Activated naive CD4-positive, alpha-beta T cell treated with anti-CD3 and anti-CD28 coated beads, Interleukin-2, amount 50 U/mL, for 72 hours (primary cell): ENCODE data around the gene MYO5B. TPM values are rescaled to one million over a fixed set of nuclear protein-coding genes. Genes with fewer than 3 reads are reported as not detected.

Source experiments
- ATAC-seq, 2 donors: fragments of 150-1000 bp; cut with Tn5 transposase; 2 replicates each; pipeline ENCODE4 v1.10.0; 2021; ENCODE audit warnings: mild to moderate bottlenecking in 2 of 2, moderate library complexity in 2 of 2
- DNase-seq, 2 donors: peaks; one replicate each; pipeline ENCODE4 v3.0.0; 2021 to 2022; ENCODE audit warnings: low spot score in 2 of 2
- H3K27ac Mint-ChIP-seq, 2 donors: one replicate each; pipeline ENCODE4 v1.8.0; 2022; ENCODE audit warnings: mild to moderate bottlenecking in 2 of 2, mixed read lengths in 2 of 2
- H3K36me3 Mint-ChIP-seq, 2 donors: one replicate each; pipeline ENCODE4 v1.8.0; 2022; ENCODE audit warnings: mixed read lengths in 2 of 2
- H3K9me3 Mint-ChIP-seq, 2 donors: one replicate each; pipeline ENCODE4 v1.8.0; 2022; ENCODE audit warnings: mixed read lengths in 2 of 2
- total RNA-seq, 2 donors: library from RNA; stranded (reverse); gene quantifications; one replicate each; pipeline ENCODE4 v1.2.3, GENCODE V29; 2022

The MYO5B gene
- total RNA-seq, 2 donors from 2014 or later = 0.27 to 0.41 TPM

DNA sequence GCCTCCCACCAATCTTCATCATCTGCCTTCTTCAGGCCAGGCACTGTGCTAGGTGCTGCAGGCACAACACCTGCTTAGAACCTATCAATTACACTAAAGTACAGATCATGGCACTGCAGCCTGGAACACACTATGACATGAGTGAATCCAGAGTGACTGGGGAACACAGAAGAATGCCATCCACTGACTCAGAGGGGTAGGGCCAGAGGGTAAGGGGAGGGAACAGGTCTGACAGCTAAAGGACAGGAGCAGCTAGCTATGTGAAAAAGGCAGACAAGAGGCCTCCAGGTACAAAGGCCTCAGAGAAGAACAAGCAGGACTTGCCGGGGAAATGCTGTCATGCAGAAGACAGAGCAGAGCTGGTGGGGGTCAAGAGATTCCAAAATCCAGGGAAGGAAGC, 328.3 kb downstream of the MYO5B start:
- Mint-ChIP-seq H3K9me3 (no peaks in the 10 kb centered on the region), H3K36me3 (no peaks in the 10 kb centered on the region), H3K27ac (no peak overlapping the region)
- no peak for ATAC-seq
- DNase-seq = no peak

DNA sequence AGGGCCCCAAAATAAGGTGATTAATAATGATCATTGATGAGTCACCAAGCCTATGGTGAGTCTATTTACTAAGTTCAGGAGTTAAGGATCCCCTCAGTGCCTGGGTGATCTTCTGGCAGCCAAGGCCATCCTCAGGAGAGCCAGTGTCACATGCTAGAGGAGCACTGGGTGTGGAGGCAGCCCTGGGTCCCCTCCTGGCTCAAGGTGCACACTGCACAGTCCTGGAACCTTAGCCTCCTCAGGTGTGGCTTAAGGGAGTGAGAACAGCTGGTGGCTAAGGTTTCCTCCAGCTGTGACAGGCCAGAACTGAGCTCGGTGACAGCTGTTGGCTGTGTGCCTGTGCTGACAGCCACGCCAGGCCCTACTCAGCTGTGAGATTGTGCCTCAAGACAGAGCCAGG, 329.5 kb downstream of the MYO5B start:
- no peaks in the 10 kb centered on the region for H3K36me3 Mint-ChIP-seq
- peak; percentile 41 to 63 for ATAC-seq

DNA sequence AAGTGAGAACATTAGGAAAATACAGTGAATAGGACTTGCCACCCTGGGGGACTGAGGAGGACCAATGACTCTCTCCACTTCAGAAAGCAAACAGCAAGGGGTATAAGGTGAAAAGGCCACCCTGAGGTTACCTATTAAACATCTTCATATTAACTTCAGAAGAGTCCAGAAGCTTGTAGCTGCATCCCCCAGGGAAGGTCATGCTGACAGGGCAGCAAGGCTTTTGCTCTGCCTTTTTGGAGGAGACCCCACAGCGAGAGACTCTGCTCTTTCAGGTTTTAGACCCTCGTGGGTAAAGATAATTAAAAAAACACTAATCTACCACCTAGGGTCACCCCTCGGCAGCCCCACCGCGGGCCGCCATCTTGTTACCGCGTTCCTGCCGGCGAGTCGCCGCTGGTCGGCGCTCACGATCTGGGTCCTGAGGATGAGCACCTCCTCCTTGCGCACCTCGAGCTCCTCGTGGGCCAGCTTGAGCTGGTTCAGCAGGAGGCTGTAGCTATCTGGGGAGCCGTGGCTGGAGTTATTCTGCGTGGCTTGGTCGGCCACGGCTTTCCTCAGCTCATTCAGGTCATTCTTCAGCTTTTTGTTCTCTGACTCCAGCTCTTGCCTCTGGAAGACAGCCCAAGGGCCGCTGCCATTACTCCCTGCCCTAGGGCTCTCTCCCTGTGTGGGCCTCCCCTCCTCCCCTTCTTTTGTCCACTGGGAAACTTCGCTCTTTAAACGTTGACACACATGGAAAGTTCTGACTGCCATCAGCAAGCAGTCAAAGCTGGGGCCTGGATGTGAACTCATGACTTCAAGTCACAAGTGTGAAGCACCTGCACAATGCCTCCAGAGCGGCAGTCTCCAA, 331.0 kb downstream of the MYO5B start:
- Mint-ChIP-seq H3K27ac (no peak overlapping the region), H3K36me3 (no peaks in the 10 kb centered on the region), H3K9me3 (no peaks in the 10 kb centered on the region)
- no peak for DNase-seq
- ATAC-seq = no peak

More for the DNA sequence above, 329.5 kb downstream of the MYO5B start:
- Mint-ChIP-seq H3K9me3 (no peaks in the 10 kb centered on the region), H3K27ac (no peak overlapping the region)
- DNase-seq = no peak

DNA sequence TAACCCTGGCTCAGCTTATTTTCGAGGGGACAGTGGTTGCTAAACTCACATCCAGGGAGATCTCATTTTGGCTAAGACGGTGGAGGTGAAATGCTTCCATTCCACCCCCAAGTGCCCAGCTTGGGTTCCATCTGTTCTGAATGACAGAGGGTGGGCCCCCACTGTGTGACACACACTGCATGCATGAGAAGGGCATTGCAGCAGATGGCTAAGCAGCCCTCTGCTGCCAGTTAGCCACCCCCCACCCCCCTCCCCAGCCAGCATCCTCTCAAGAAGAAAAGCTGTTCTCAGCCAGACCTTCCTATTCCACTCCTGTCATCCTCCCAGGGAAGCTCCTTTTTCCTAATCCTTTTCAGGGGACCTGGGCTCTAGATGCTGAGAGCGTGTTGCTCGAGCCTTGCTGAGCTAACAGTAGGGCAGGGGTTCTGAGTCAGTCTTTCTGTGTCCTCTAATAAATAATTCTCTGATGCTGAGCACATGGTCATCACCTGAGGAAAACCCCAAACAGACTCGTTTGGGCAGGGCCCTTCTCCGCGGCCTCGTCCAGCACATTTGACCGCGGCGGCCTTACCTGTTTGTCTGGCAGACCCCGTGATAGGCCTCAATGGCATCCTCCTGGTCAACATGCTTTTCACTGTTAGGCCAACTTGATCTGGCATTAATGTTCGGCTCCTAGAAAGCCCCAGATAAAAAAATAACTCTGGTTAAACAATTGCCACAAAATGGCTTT, 332.1 kb downstream of the MYO5B start:
- Mint-ChIP-seq H3K27ac (no peak overlapping the region), H3K36me3 (no peaks in the 10 kb centered on the region), H3K9me3 (no peaks in the 10 kb centered on the region)
- DNase-seq (no peak), ATAC-seq (no peak)

DNA sequence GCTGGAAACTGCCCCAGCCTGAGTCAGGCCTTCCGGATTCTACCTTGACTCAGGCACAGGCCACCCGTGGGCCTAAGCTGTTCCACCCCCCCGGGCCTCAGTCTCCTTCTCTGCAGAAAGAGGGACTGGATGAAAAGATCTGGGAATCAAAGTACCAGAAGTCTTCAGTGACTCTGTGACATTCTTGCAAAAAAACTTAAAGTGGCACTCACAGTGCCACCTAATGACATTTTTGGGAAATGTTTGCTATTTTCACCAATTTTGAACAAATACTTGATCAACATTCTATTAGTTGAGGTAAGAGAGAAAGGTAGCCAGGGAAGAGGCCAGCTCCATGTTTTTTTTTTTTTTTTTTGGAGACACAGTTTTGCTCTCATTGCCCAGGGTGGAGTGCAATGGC, 333.3 kb downstream of the MYO5B start:
- ATAC-seq (no peak), DNase-seq (no peak)
- H3K9me3 Mint-ChIP-seq = no peaks in the 10 kb centered on the region
- no peak overlapping the region for H3K27ac Mint-ChIP-seq
- no peaks in the 10 kb centered on the region for H3K36me3 Mint-ChIP-seq

DNA sequence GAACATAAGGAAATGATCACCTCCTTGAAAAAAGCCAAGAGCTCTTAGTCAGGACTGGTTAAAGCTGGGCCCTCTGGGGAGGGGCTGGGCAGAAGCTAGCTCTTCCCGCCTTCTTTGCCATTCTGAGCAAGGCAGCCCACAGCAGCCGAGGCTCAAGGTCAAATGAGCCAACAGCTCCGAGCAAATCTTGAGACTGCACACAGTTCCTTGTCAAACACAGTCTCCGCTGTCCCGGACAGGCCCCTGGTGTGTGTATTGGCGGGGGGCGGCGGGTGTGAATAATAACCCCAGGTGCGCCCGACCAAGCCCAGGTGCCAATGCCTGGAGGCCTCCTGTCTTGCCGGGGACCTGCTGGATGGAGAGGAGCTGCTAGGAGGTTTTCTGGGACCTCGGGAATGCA, 335.2 kb downstream of the MYO5B start:
- Mint-ChIP-seq H3K36me3 (no peaks in the 10 kb centered on the region), H3K27ac (no peak overlapping the region), H3K9me3 (no peaks in the 10 kb centered on the region)
- ATAC-seq (no peak), DNase-seq (no peak)

DNA sequence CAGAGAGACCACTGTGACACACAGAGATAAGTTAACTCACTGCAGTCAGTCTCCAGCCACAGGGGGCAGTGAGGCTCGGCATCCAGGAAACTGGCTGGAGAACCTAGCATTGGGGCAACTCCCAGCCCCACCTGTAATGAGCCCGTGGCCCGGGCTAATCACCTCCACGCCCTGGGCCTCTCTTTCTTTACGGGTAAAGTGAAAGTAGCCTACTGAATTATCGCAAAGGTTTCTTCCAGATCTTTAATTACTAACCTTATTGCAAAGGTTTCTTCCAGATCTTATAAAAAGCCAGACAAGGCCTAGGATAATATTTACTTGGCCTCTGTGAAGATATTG, 336.0 kb downstream of the MYO5B start:
- no peak for ATAC-seq
- DNase-seq = no peak
- no peak overlapping the region for H3K27ac Mint-ChIP-seq
- H3K36me3 Mint-ChIP-seq = no peaks in the 10 kb centered on the region
- no peaks in the 10 kb centered on the region for H3K9me3 Mint-ChIP-seq

DNA sequence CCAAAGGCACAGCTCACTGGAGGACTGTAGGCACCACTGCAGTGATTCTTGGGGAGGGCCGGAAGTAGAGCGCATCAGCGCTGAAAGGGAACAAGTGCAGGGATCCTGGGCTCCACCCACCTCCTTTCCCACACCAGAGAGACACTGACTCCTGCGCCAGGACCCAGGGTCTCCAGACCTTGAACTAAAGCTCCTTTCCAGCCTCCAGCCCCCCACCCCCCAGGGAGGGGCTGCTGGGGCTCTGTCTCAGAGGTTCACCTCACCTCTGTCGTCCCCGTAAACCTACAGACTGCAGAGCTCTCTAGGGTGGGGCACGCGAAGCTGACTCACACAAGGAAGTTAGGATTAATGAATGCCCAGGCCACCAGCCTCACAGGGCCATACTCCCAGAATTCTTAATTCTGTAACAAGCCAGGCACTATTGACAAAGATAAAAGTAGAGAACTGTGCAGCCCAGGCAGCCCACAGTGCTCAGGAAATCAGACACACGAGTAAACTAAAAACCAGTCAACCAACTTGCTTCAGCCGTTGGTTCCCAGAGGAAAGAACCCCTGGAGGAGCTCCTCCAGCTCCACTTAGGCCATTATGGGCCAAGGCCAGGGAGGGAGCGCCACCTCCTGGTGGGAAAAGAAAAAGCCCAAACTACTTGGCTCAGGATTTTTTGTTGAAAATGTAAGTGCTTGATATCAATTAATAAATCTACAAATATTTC, 336.5 kb downstream of the MYO5B start:
- H3K27ac Mint-ChIP-seq = no peak overlapping the region
- DNase-seq (peak in 1 of 2 donors; percentile 73), ATAC-seq (peak; percentile 49 to 56)

DNA sequence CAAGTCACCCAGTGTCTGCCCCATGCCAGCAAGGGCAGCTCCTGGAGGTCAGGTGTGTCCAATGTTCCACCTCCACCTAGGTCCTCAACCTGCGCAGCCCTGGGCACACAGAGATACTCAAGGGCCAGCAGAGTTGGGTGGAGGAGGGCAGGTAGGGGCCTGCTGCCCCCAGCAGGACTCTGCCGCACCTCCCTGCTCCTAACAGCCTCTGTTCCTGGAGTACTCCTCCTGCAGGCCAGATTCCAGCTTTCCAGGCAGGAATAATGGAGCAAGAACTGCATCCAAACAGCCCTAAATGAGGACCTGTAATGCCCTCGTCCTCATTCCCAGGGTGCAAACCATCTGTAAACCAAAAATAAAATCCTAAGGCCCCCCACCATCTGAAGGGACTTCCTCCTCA, 337.2 kb downstream of the MYO5B start:
- Mint-ChIP-seq H3K36me3 (no peaks in the 10 kb centered on the region), H3K9me3 (no peaks in the 10 kb centered on the region), H3K27ac (no peak overlapping the region)
- ATAC-seq (no peak), DNase-seq (no peak)

More for the DNA sequence above, 336.5 kb downstream of the MYO5B start:
- Mint-ChIP-seq H3K9me3 (no peaks in the 10 kb centered on the region), H3K36me3 (no peaks in the 10 kb centered on the region)

DNA sequence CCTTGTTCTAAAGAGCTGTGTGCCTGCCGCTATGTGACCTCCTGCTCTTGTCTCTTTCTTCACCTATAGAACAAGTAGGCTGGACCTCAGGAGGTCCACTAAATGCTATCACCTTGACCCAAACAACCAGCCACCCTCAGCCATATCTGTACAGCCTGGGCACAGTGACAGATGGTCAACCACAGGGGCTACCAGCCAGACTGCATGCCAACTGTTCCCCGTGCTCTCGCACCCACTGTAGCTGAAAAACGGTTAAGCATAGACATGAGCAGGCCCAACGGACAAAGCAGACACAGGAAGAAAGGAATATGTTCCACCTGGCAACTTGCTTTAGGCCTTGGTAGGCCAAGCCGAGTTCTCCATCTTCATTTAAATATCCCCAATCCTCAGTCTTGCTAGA, 338.5 kb downstream of the MYO5B start:
- no peak for DNase-seq
- H3K36me3 Mint-ChIP-seq = no peaks in the 10 kb centered on the region
- H3K9me3 Mint-ChIP-seq = no peaks in the 10 kb centered on the region
- ATAC-seq = no peak
- no peak overlapping the region for H3K27ac Mint-ChIP-seq

DNA sequence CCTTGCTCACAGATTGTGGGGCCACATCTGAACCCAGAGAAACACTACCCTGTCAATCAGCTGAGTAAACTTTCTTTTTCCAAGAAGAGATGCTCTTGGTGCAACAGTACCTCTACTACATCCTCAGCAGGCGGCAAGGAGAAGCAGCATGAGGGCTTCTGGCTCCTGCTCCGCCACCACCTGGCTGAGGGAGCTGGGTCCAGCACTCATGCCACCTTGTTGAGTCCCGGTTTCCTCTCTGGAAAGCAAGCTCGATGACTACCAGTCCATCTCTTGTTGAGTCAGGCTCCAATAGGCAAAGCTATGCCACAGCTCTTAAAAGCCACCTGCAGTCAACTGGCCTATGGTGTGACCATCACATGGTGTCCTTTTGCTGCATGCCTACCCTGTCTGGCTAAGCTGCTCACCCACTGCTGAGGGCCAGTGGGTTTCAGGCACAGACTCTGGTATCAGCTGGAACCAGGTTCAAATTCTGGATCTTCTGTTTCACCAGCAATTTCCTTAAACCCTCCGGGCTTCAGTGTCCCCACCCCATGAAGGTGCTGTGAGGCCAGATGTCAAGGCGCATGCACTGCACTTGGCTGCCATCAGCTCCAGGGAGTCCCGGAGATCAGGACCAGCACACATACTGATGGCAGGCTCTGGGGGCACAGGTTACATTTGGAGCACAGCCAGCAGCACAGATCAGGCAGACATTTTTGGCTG, 339.1 kb downstream of the MYO5B start:
- no peak for DNase-seq
- no peaks in the 10 kb centered on the region for H3K9me3 Mint-ChIP-seq
- no peak overlapping the region for H3K27ac Mint-ChIP-seq
- no peaks in the 10 kb centered on the region for H3K36me3 Mint-ChIP-seq
- no peak for ATAC-seq

DNA sequence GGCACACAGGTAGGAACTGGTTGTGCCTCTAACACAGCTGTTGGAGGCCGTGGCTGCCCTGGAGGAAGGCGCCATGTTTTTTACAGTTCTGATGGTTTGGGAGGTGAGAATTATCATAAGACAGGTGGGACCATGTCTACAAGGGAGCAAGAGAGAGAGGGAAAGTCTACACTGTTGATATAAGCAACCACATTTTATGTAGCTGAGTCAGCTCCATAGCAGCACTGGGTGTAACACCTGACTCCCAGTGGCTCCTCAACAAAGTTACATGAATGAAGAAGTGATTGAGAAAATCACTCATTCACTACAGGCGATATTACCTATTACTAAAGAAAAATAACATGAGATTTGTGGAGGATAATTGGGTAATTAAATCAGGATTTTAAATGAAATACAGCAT, 340.3 kb downstream of the MYO5B start:
- no peak for DNase-seq
- Mint-ChIP-seq H3K36me3 (no peaks in the 10 kb centered on the region), H3K27ac (no peak overlapping the region), H3K9me3 (no peaks in the 10 kb centered on the region)
- no peak for ATAC-seq

DNA sequence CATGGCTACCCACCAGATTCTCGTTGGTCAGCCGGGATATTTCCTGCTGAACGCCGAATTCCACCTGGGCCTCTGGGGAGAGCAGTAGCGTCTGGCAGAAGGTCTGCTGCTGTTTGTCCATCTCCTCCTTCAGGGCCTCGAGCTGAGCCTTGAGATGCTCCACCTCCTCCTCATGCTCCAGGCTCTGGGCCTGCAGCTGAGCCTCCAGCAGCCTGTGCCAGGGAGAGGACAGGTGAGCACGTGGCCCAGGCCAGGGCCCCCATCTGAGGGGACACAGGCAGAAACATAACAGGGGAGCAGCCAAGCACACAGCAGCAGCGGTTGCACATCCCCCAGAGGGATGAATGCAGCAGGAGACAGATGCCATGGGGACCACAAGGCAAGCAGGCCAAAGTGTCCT, 341.5 kb downstream of the MYO5B start:
- DNase-seq (no peak), ATAC-seq (no peak)
- no peaks in the 10 kb centered on the region for H3K9me3 Mint-ChIP-seq
- no peak overlapping the region for H3K27ac Mint-ChIP-seq
- no peaks in the 10 kb centered on the region for H3K36me3 Mint-ChIP-seq

DNA sequence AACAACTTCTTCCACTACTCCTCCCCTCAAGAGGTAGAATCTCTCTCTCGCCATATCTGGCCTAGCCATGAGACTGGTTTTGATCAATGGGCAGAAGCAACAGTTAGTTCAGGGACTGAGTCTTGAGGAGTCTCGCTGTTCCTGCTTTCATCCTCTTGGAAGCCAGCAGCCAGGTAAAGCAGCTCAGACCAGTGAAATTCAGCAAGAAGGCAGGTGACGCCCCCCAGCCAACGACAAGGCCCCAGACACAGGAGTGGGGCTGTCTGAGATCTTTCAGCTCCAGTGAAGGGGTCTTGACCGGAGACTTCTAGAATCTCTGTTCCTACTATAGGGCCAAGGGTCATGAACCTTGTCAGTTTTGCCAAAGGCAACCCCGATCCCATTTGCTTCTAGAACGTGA, 341.9 kb downstream of the MYO5B start:
- ATAC-seq (no peak), DNase-seq (no peak)
- no peaks in the 10 kb centered on the region for H3K36me3 Mint-ChIP-seq
- no peaks in the 10 kb centered on the region for H3K9me3 Mint-ChIP-seq
- H3K27ac Mint-ChIP-seq = no peak overlapping the region

DNA sequence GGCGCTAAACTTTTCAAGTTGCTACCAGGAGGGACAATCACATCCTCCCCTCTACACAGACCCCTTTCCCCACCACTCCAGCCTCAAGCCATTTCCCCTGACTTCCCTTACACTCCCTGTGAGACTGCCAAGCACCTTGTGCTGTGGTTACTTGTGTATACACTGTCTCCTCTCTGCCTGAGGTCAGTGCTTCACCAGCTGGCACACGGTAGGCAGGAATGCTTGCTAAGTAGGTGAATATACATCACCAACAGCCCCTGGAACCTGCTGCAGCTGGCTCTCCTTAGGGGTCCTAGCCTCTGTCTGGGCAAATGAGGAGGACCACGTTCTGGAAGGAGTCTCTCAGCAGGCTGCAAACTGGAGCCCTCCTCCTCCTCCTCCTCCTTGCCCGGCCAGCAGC, 343.3 kb downstream of the MYO5B start:
- no peaks in the 10 kb centered on the region for H3K36me3 Mint-ChIP-seq
- ATAC-seq (no peak), DNase-seq (no peak)
- H3K9me3 Mint-ChIP-seq = no peaks in the 10 kb centered on the region
- H3K27ac Mint-ChIP-seq = no peak overlapping the region

DNA sequence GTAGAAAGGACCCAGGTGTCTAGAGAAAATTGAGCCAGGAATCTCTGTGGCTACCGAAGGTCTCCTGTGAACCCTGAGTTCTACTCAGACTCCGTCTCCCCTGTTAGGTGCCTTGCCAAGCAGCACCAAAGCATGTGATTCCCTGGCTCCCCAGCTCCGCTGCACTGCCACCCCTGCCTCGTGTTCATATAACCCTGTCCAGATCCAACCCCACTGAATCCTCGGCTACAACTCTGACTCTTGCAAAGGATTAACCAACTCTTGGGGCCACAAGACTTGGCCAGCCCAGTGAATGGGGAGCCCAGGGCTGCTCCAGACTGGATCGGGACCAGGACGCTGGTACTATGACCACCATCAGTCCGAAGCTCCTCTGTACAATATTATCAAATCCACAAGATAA, 344.3 kb downstream of the MYO5B start:
- DNase-seq = no peak
- Mint-ChIP-seq H3K9me3 (no peaks in the 10 kb centered on the region), H3K36me3 (no peaks in the 10 kb centered on the region), H3K27ac (no peak overlapping the region)
- ATAC-seq = no peak
